Endothelial cell of umbilical vein (primary cell): ENCODE measurements around the gene CNNM2. TPM values are rescaled to one million over a fixed set of nuclear protein-coding genes. Genes with fewer than 3 reads are reported as not detected.

Experiments
- BruUV-seq: library from RNA; stranded (reverse); fragments of 400-500 nt; replicated peaks from 2 replicates; lab custom pipeline; 2021; lab: Mats Ljungman, UMichigan
- CTCF ChIA-PET: fragments of 300-600, 350-600 bp; sonication (Branson Sonifier 250); formaldehyde crosslinking; loops from one replicate; lab custom pipeline; 2021; ENCODE audit warnings: antibody characterized with exemption, inconsistent platforms; lab: Charles Lee
- POLR2A ChIA-PET: fragments of 300-600, 350-600 bp; sonication (Branson Sonifier 250); formaldehyde crosslinking; loops from one replicate; lab custom pipeline; 2021; ENCODE audit warnings: antibody characterized with exemption, inconsistent platforms; lab: Charles Lee
- DNase-seq: peaks from one replicate; pipeline ENCODE4 v3.0.0-alpha.2; 2011; ENCODE audit warnings: low read depth, low spot score
- FAIRE-seq: peaks from 2 replicates; lab custom pipeline; 2011; peaks lifted over from hg19 to GRCh38; lab: Jason Lieb, UNC
- H2AFZ ChIP-seq: 2 replicates; pipeline ENCODE4 v1.6.0; 2012; ENCODE audit warnings: low read depth, low read length, control low read depth, inconsistent platforms
- H3K27ac ChIP-seq: 2 replicates; pipeline ENCODE4 v1.5.1; 2011; ENCODE audit warnings: low read depth, mild to moderate bottlenecking, control low read depth, low read length, moderate library complexity; ENCODE audit not compliant: insufficient read depth
- H3K27me3 ChIP-seq, 2 experiments: 2 replicates each; pipeline versions ENCODE4 v1.6.0 to v1.6.1; 2011; ENCODE audit warnings: low read length in 2 of 2, mixed read lengths in 1 of 2; ENCODE audit not compliant: control insufficient read depth in 2 of 2, insufficient read depth in 2 of 2
- H3K36me3 ChIP-seq, 2 experiments: 2 replicates in 1 of 2; 3 replicates in 1 of 2; pipeline ENCODE4 v1.5.1; 2011; ENCODE audit warnings: low read length in 2 of 2, mild to moderate bottlenecking in 1 of 2, moderate library complexity in 1 of 2; ENCODE audit not compliant: control insufficient read depth in 2 of 2, insufficient read depth in 2 of 2; ENCODE audit errors: extremely low read depth in 1 of 2
- H3K4me1 ChIP-seq: 3 replicates; pipeline ENCODE4 v1.5.1; 2011; ENCODE audit warnings: mild to moderate bottlenecking, low read length; ENCODE audit not compliant: control insufficient read depth, insufficient read depth; ENCODE audit errors: extremely low read depth
- H3K4me2 ChIP-seq: 2 replicates; pipeline ENCODE4 v1.6.1; 2011; ENCODE audit warnings: low read length, control low read depth, mixed read lengths; ENCODE audit not compliant: insufficient read depth
- H3K4me3 ChIP-seq, 3 experiments: fragments of 200-600 bp in 1 of 3; sonication (generic), shearing (Covaris generic) in 1 of 3; replicated peaks in 1 of 3; 2 replicates each; pipeline ENCODE4 v1.5.1; 2011 to 2016; ENCODE audit warnings: control low read depth in 3 of 3, low read length in 3 of 3, mild to moderate bottlenecking in 2 of 3, inconsistent platforms in 1 of 3, low read depth in 1 of 3, moderate library complexity in 1 of 3; ENCODE audit not compliant: insufficient read depth in 1 of 3
- H3K79me2 ChIP-seq: 2 replicates; pipeline ENCODE4 v1.6.0; 2012; ENCODE audit warnings: low read length, inconsistent platforms; ENCODE audit not compliant: control insufficient read depth, insufficient read depth
- H3K9ac ChIP-seq: replicated peaks from 2 replicates; pipeline ENCODE3; 2011; ENCODE audit warnings: low read length, control low read depth; ENCODE audit not compliant: insufficient read depth; ENCODE audit errors: extremely low read depth
- H3K9me1 ChIP-seq: replicated peaks from 3 replicates; pipeline ENCODE4 v1.6.0; 2011; ENCODE audit warnings: mild to moderate bottlenecking, low read length; ENCODE audit not compliant: control insufficient read depth, insufficient read depth; ENCODE audit errors: extremely low read depth
- H3K9me3 ChIP-seq: replicated peaks from 2 replicates; pipeline ENCODE4 v1.5.1; 2012; ENCODE audit warnings: low read length, inconsistent platforms; ENCODE audit not compliant: control insufficient read depth, insufficient read depth
- H4K20me1 ChIP-seq: replicated peaks from 2 replicates; pipeline ENCODE3; 2011; ENCODE audit warnings: mild to moderate bottlenecking, low read length; ENCODE audit not compliant: control insufficient read depth, insufficient read depth; ENCODE audit errors: extremely low read depth
- CTCF ChIP-seq, 2 donors: IDR thresholded peaks; 1 replicate in 1 of 2; 2 replicates in 1 of 2; pipeline ENCODE4 v1.5.1; 2011; ENCODE audit warnings: low read length in 2 of 2, mild to moderate bottlenecking in 2 of 2, moderate library complexity in 2 of 2, control low read depth in 1 of 2, inconsistent platforms in 1 of 2, low read depth in 1 of 2; ENCODE audit not compliant: insufficient read depth in 1 of 2; ENCODE audit errors: extremely low read depth in 1 of 2
- EZH2 ChIP-seq: IDR thresholded peaks from 2 replicates; pipeline ENCODE4 v1.6.1; 2012; ENCODE audit warnings: borderline replicate concordance, low read depth, mild to moderate bottlenecking, moderate library complexity, low read length, inconsistent platforms; ENCODE audit not compliant: severe bottlenecking
- FOS ChIP-seq: IDR thresholded peaks from 2 replicates; pipeline ENCODE4 v1.6.1; 2011; ENCODE audit warnings: mild to moderate bottlenecking, low read length, moderate library complexity, borderline replicate concordance; ENCODE audit not compliant: insufficient read depth
- GATA2 ChIP-seq: IDR thresholded peaks from 2 replicates; pipeline ENCODE4 v1.7.0; 2011; ENCODE audit warnings: low read depth, mild to moderate bottlenecking, moderate library complexity, mixed read lengths, low read length; ENCODE audit not compliant: insufficient read length, insufficient read depth
- JUN ChIP-seq: IDR thresholded peaks from 2 replicates; pipeline ENCODE4 v1.6.1; 2011; ENCODE audit warnings: borderline replicate concordance, low read depth; ENCODE audit not compliant: insufficient read length, insufficient read depth
- MAX ChIP-seq: IDR thresholded peaks from 2 replicates; pipeline ENCODE4 v1.6.1; 2011; ENCODE audit not compliant: insufficient read depth, insufficient read length
- MYC ChIP-seq: IDR thresholded peaks from one replicate; pipeline ENCODE4 v1.6.1; 2011; ENCODE audit warnings: mild to moderate bottlenecking, low read depth, low read length
- POLR2A ChIP-seq: IDR thresholded peaks from 2 replicates; pipeline ENCODE4 v1.6.1; 2012; ENCODE audit warnings: low read depth, mild to moderate bottlenecking, control low read depth, low read length
- POLR2AphosphoS5 ChIP-seq: IDR thresholded peaks from 2 replicates; pipeline ENCODE4 v1.6.1; 2012; ENCODE audit warnings: low read depth, mild to moderate bottlenecking, control low read depth, low read length, moderate library complexity; ENCODE audit not compliant: insufficient read depth
- dilution Hi-C: fragments of 300-500 bp; cut with MboI; formaldehyde crosslinking; loops from one replicate; pipeline ENCODE4 v1.15.0; 2019; ENCODE audit warnings: low sequenced_read_pairs; ENCODE audit not compliant: extremely low pct_ligation_motif_present
- intact Hi-C: fragments of 100-400 bp; cut with micrococcal nuclease; formaldehyde crosslinking; loops from one replicate; pipeline ENCODE4 v1.10.0; 2022
- polyA plus RNA-seq, 4 experiments: library from polyadenylated mRNA; depleted of rRNA in 3 of 4; stranded (reverse) in 3 of 4; unstranded in 1 of 4; fragments of >200 nt; gene quantifications; 2 replicates each; pipeline versions ENCODE4 v1.2.1 to v1.2.3, GENCODE V29; 2011 to 2012; ENCODE audit warnings: missing spikeins in 1 of 4
- total RNA-seq: library from RNA; stranded (reverse); gene quantifications from 2 replicates; pipeline ENCODE4 v1.2.3, GENCODE V29; 2021

Gene CNNM2
- total and polyA plus RNA-seq, 2 donors (not counting 3 experiments of a cell fraction or from before 2014, with no cell fraction given), result 1.9 to 3.0 TPM

GRCh38 chr10:102914781-102915180 is 3.3 kb upstream of the CNNM2 start:
- no peaks in the 10 kb centered on the region for H3K79me2 ChIP-seq
- H3K4me2 ChIP-seq, result no peak overlapping the region
- peak; percentile 61 for FAIRE-seq
- intact Hi-C loops, result loop anchor here (5.0 kb wide), 2 partner anchors 172 to 187 kb away; partner anchors contain the start of gene WBP1L
- dilution Hi-C loops, result no loop called here
- DNase-seq, result no peak
- H3K9me3 ChIP-seq, result no peaks in the 10 kb centered on the region
- no peak for TF ChIP-seq POLR2A
- no peak for TF ChIP-seq MAX
- TF ChIP-seq POLR2AphosphoS5, result no peak
- TF ChIP-seq CTCF (IDR thresholded peaks at IDR 0.05; ENCODE audit: extremely low read depth in 1 of 2, insufficient read depth in 1 of 2, low read depth in 1 of 2, low read length in 2 of 2), result no peak
- no peak for TF ChIP-seq MYC
- no peak for TF ChIP-seq EZH2
- TF ChIP-seq FOS, result no peak
- TF ChIP-seq JUN, result no peak
- no peak for TF ChIP-seq GATA2
- H4K20me1 ChIP-seq, result no peaks in the 10 kb centered on the region
- H3K9me1 ChIP-seq, result no peaks in the 10 kb centered on the region
- peaks cover 13 to 14% of the 10 kb centered on the region in 2 experiments for H3K27me3 ChIP-seq
- no peak overlapping the region for H3K4me3 ChIP-seq
- H2AFZ ChIP-seq, result no peak overlapping the region
- no peak overlapping the region for H3K9ac ChIP-seq
- no TSS peak for BruUV-seq
- ChIA-PET POLR2A (no interaction called here), CTCF (interaction anchor here (0.7 to 8.5 kb wide), 4 partner anchors 79 to 329 kb away, joined by 3 to 211 read pairs (median 20); partner anchors contain the start of genes CYP17A1 and RPEL1)
- peaks cover 10% of the 10 kb centered on the region for H3K4me1 ChIP-seq
- H3K27ac ChIP-seq, result no peak overlapping the region
- no peaks in the 10 kb centered on the region for H3K36me3 ChIP-seq
